Astrocyte (in vitro differentiated cells and primary cell): ENCODE data around the gene KLHL26. TPM values are rescaled to one million over a fixed set of nuclear protein-coding genes. Genes with fewer than 3 reads are reported as not detected.
A peak's percentile ranks its signal among the peaks of the same experiment; 100 is the strongest.
"Not testable (repeated sequence)": the region's sequence is repeated elsewhere in the genome, so short reads cannot be mapped to it uniquely, and the experiment has no call there.

Experiments used
- DNase-seq: peaks from one replicate; pipeline ENCODE4 v3.0.0-alpha.2; 2010; ENCODE audit warnings: low read depth
- FAIRE-seq: peaks from 2 replicates; lab custom pipeline; 2011; peaks lifted over from hg19 to GRCh38; lab: Jason Lieb, UNC
- H2AFZ ChIP-seq: 2 replicates; pipeline ENCODE4 v1.6.0; 2012; ENCODE audit warnings: low read depth, low read length, inconsistent platforms
- H3K27ac ChIP-seq: 2 replicates; pipeline ENCODE4 v1.5.1; 2011; ENCODE audit warnings: low read depth, low read length, inconsistent platforms
- H3K27me3 ChIP-seq: 2 replicates; pipeline ENCODE4 v1.6.0; 2011; ENCODE audit warnings: low read length, inconsistent platforms; ENCODE audit not compliant: insufficient read depth
- H3K36me3 ChIP-seq: 2 replicates; pipeline ENCODE4 v1.5.1; 2011; ENCODE audit warnings: low read length, inconsistent platforms; ENCODE audit not compliant: insufficient read depth
- H3K4me1 ChIP-seq: 2 replicates; pipeline ENCODE4 v1.5.1; 2011; ENCODE audit warnings: low read length, inconsistent platforms; ENCODE audit not compliant: insufficient read depth
- H3K4me2 ChIP-seq: 2 replicates; pipeline ENCODE4 v1.6.0; 2012; ENCODE audit warnings: low read length, inconsistent platforms
- H3K4me3 ChIP-seq: 2 replicates; pipeline ENCODE4 v1.5.1; 2011; ENCODE audit warnings: low read depth, mild to moderate bottlenecking, low read length, inconsistent platforms; ENCODE audit not compliant: insufficient read depth
- H3K79me2 ChIP-seq: 2 replicates; pipeline ENCODE4 v1.6.0; 2012; ENCODE audit warnings: mild to moderate bottlenecking, low read length, inconsistent platforms; ENCODE audit not compliant: insufficient read depth
- H3K9ac ChIP-seq: 2 replicates; pipeline ENCODE4 v1.6.0; 2012; ENCODE audit warnings: mild to moderate bottlenecking, low read length, inconsistent platforms
- H3K9me3 ChIP-seq: 2 replicates; pipeline ENCODE4 v1.5.1; 2012; ENCODE audit warnings: low read depth, mild to moderate bottlenecking, low read length, inconsistent platforms; ENCODE audit not compliant: insufficient read depth
- H4K20me1 ChIP-seq: 2 replicates; pipeline ENCODE4 v1.6.0; 2012; ENCODE audit warnings: low read length, inconsistent platforms; ENCODE audit not compliant: insufficient read depth
- H3K27ac Mint-ChIP-seq: one replicate; pipeline ENCODE4 v1.8.0; 2021; ENCODE audit warnings: mild to moderate bottlenecking, mixed read lengths; ENCODE audit not compliant: unreplicated experiment
- H3K27me3 Mint-ChIP-seq: one replicate; pipeline ENCODE4 v1.8.0; 2021; ENCODE audit warnings: low read depth, mixed read lengths; ENCODE audit not compliant: unreplicated experiment
- H3K36me3 Mint-ChIP-seq: one replicate; pipeline ENCODE4 v1.8.0; 2021; ENCODE audit warnings: low read depth, mixed read lengths; ENCODE audit not compliant: unreplicated experiment
- H3K4me1 Mint-ChIP-seq: one replicate; pipeline ENCODE4 v1.8.0; 2021; ENCODE audit warnings: low read depth, mixed read lengths; ENCODE audit not compliant: unreplicated experiment
- H3K4me3 Mint-ChIP-seq: one replicate; pipeline ENCODE4 v1.8.0; 2021; ENCODE audit warnings: mild to moderate bottlenecking, moderate library complexity, mixed read lengths; ENCODE audit not compliant: unreplicated experiment
- H3K9me3 Mint-ChIP-seq: one replicate; pipeline ENCODE4 v1.8.0; 2021; ENCODE audit warnings: mild to moderate bottlenecking, mixed read lengths; ENCODE audit not compliant: unreplicated experiment
- CTCF ChIP-seq: IDR thresholded peaks from 2 replicates; pipeline ENCODE4 v1.5.1; 2011; ENCODE audit warnings: low read depth, mild to moderate bottlenecking, inconsistent platforms, low read length, moderate library complexity; ENCODE audit not compliant: insufficient read depth
- EZH2 ChIP-seq: IDR thresholded peaks from 2 replicates; pipeline ENCODE4 v1.6.1; 2012; ENCODE audit warnings: mild to moderate bottlenecking, low read length, inconsistent platforms; ENCODE audit not compliant: insufficient read depth
- total RNA-seq: library from RNA; stranded (reverse); gene quantifications from 2 replicates; pipeline ENCODE4 v1.2.1, GENCODE V29; 2021

KLHL26 gene
- total RNA-seq, 1 donor from 2014 or later, result 4.4 TPM

GRCh38 chr19:18676692-18677091 is 39.9 kb downstream of the KLHL26 start:
- H4K20me1 ChIP-seq, result no peaks in the 10 kb centered on the region
- H3K27ac Mint-ChIP-seq, result no peak overlapping the region
- peaks cover 17% of the 10 kb centered on the region for H3K4me1 ChIP-seq
- FAIRE-seq (no peak), DNase-seq (no peak)
- H3K36me3 Mint-ChIP-seq, result no peaks in the 10 kb centered on the region
- no peaks in the 10 kb centered on the region for H3K9me3 ChIP-seq
- no peaks in the 10 kb centered on the region for H3K36me3 ChIP-seq
- TF ChIP-seq CTCF (no peak), EZH2 (no peak)
- H3K27me3 ChIP-seq, result no peaks in the 10 kb centered on the region
- no peaks in the 10 kb centered on the region for H3K79me2 ChIP-seq
- H3K4me1 Mint-ChIP-seq, result peaks cover 13% of the 10 kb centered on the region
- no peak overlapping the region for H2AFZ ChIP-seq
- no peaks in the 10 kb centered on the region for H3K9me3 Mint-ChIP-seq
- H3K27me3 Mint-ChIP-seq, result peaks cover under 1% of the 10 kb centered on the region
- no peak overlapping the region for H3K4me2 ChIP-seq
- H3K27ac ChIP-seq, result no peak overlapping the region
- H3K9ac ChIP-seq, result no peak overlapping the region
- no peak overlapping the region for H3K4me3 ChIP-seq
- no peak overlapping the region for H3K4me3 Mint-ChIP-seq

DNA sequence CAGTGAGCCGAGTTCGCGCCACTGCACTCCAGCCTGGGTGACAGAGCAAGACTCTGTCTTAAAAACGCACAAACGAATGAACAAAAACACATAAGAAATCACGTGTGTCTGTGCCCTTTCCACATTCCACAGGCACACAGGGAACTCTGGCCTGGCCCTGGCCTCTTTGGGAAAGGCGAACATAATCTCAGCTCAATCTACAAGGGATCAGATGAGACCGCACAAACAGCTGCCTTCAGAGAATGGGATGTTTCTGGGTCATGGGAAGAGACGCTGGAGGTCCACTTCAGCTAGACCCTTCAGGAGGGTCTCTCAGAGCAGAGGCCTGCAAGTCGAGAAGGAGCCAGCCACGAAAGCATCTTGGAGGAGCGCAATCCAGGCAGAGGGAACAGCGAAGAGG is 40.3 kb downstream of the KLHL26 start:
- TF ChIP-seq EZH2, result no peak
- no peak for TF ChIP-seq CTCF
- peak overlapping the region; percentile 20 for H2AFZ ChIP-seq
- H3K79me2 ChIP-seq, result no peaks in the 10 kb centered on the region
- no peaks in the 10 kb centered on the region for H3K9me3 ChIP-seq
- H3K36me3 ChIP-seq, result no peaks in the 10 kb centered on the region
- no peaks in the 10 kb centered on the region for H3K9me3 Mint-ChIP-seq
- H3K4me3 ChIP-seq, result no peak overlapping the region
- no peaks in the 10 kb centered on the region for H3K36me3 Mint-ChIP-seq
- H3K4me2 ChIP-seq, result peak overlapping the region; percentile 78
- peak overlapping the region; percentile 75 for H3K27ac Mint-ChIP-seq
- H3K27ac ChIP-seq, result no peak overlapping the region
- peaks cover 13% of the 10 kb centered on the region for H3K4me1 Mint-ChIP-seq
- no peaks in the 10 kb centered on the region for H4K20me1 ChIP-seq
- peaks cover 17% of the 10 kb centered on the region for H3K4me1 ChIP-seq
- no peak overlapping the region for H3K9ac ChIP-seq
- FAIRE-seq (no peak), DNase-seq (no peak)
- H3K27me3 Mint-ChIP-seq, result no peaks in the 10 kb centered on the region
- peak overlapping the region; percentile 5 for H3K4me3 Mint-ChIP-seq
- no peaks in the 10 kb centered on the region for H3K27me3 ChIP-seq

GRCh38 chr19:18680148-18680547 is 43.3 kb downstream of the KLHL26 start:
- FAIRE-seq, H3K27ac ChIP-seq, H3K4me2 ChIP-seq, H3K9me3 ChIP-seq, H3K9ac ChIP-seq, H2AFZ ChIP-seq, H3K4me3 ChIP-seq, H3K9me3 Mint-ChIP-seq, H3K27me3 Mint-ChIP-seq, H3K27ac Mint-ChIP-seq, H3K36me3 ChIP-seq, DNase-seq, H3K36me3 Mint-ChIP-seq, H3K4me3 Mint-ChIP-seq, H3K27me3 ChIP-seq: not testable (repeated sequence)
- Histone ChIP-seq H3K4me1 (peaks cover 27% of the 10 kb centered on the region), H3K79me2 (peaks cover 14% of the 10 kb centered on the region), H4K20me1 (peaks cover 13% of the 10 kb centered on the region)
- H3K4me1 Mint-ChIP-seq, result peaks cover 17% of the 10 kb centered on the region
